Natural killer cell (primary cell): Measurements from ENCODE around the gene IPO13. TPM values are rescaled to one million over a fixed set of nuclear protein-coding genes. Genes with fewer than 3 reads are reported as not detected.
A peak's percentile ranks its signal among the peaks of the same experiment; 100 is the strongest.

Source experiments
- ATAC-seq, 3 donors: fragments of 150-1000 bp in 2 of 3; fragments of 200-7000 bp in 1 of 3; cut with Tn5 transposase; 1 replicate in 1 of 3; 2 replicates in 2 of 3; pipeline ENCODE4 v1.10.0; 2021; ENCODE audit warnings: mild to moderate bottlenecking in 2 of 3, moderate library complexity in 2 of 3
- DNase-seq, 2 donors: peaks; one replicate each; pipeline versions ENCODE4 v3.0.0 to v3.0.0-alpha.2; 2013 to 2021; ENCODE audit warnings: mixed read lengths in 1 of 2
- H3K27ac ChIP-seq: one replicate; pipeline ENCODE4 v1.5.1; 2013; ENCODE audit warnings: mild to moderate bottlenecking, low read length
- H3K27me3 ChIP-seq: one replicate; pipeline ENCODE4 v1.6.1; 2013; ENCODE audit warnings: low read length; ENCODE audit not compliant: control insufficient read depth, insufficient read depth
- H3K36me3 ChIP-seq: one replicate; pipeline ENCODE4 v1.6.1; 2013; ENCODE audit warnings: low read length; ENCODE audit not compliant: control insufficient read depth, insufficient read depth
- H3K4me1 ChIP-seq: one replicate; pipeline ENCODE4 v1.6.1; 2013; ENCODE audit warnings: low read length; ENCODE audit not compliant: control insufficient read depth, insufficient read depth
- H3K4me3 ChIP-seq: one replicate; pipeline ENCODE4 v1.5.1; 2013; ENCODE audit warnings: low read length
- H3K9me3 ChIP-seq: one replicate; pipeline ENCODE4 v1.6.1; 2013; ENCODE audit warnings: low read length; ENCODE audit not compliant: control insufficient read depth, insufficient read depth
- H3K27ac Mint-ChIP-seq, 2 donors: one replicate each; pipeline ENCODE4 v1.8.0; 2022; ENCODE audit warnings: mild to moderate bottlenecking in 2 of 2, mixed read lengths in 2 of 2, moderate library complexity in 1 of 2
- H3K27me3 Mint-ChIP-seq, 2 donors: one replicate each; pipeline ENCODE4 v1.8.0; 2022; ENCODE audit warnings: low read depth in 2 of 2, mixed read lengths in 2 of 2
- H3K36me3 Mint-ChIP-seq: one replicate; pipeline ENCODE4 v1.8.0; 2022; ENCODE audit warnings: mixed read lengths
- H3K4me1 Mint-ChIP-seq, 2 donors: one replicate each; pipeline ENCODE4 v1.8.0; 2022; ENCODE audit warnings: mixed read lengths in 2 of 2
- H3K4me3 Mint-ChIP-seq: one replicate; pipeline ENCODE4 v1.8.0; 2022; ENCODE audit warnings: mild to moderate bottlenecking, moderate library complexity, mixed read lengths
- H3K9me3 Mint-ChIP-seq, 2 donors: one replicate each; pipeline ENCODE4 v1.8.0; 2022; ENCODE audit warnings: mixed read lengths in 2 of 2
- WGBS: methylation state at CpG from one replicate; pipeline ENCODE4 v1.1.7; 2013; ENCODE audit warnings: missing lambda C conversion rate; ENCODE audit not compliant: insufficient coverage; 5-methylcytosine and 5-hydroxymethylcytosine counted together
- intact Hi-C: fragments of 100-400 bp; cut with micrococcal nuclease; formaldehyde crosslinking; loops from one replicate; pipeline ENCODE4 v1.14.2; 2022
- total RNA-seq, 4 donors: library from RNA; stranded (reverse); fragments of 120-200 nt in 1 of 4; gene quantifications; one replicate each; pipeline versions ENCODE4 v1.2.3 to v1.2.4, GENCODE V29; 2013 to 2022
- TF ChIP-seq, protein P1 (sequence below): fragments of 200-600 bp; IDR thresholded peaks from one replicate; pipeline ENCODE4 v1.8.0; 2022; ENCODE audit warnings: antibody characterized with exemption

The IPO13 gene
- total RNA-seq, 3 donors from 2014 or later (not counting 1 experiment from before 2014, with no cell fraction given): 18.1 to 22.7 (median 18.4) TPM

DNA sequence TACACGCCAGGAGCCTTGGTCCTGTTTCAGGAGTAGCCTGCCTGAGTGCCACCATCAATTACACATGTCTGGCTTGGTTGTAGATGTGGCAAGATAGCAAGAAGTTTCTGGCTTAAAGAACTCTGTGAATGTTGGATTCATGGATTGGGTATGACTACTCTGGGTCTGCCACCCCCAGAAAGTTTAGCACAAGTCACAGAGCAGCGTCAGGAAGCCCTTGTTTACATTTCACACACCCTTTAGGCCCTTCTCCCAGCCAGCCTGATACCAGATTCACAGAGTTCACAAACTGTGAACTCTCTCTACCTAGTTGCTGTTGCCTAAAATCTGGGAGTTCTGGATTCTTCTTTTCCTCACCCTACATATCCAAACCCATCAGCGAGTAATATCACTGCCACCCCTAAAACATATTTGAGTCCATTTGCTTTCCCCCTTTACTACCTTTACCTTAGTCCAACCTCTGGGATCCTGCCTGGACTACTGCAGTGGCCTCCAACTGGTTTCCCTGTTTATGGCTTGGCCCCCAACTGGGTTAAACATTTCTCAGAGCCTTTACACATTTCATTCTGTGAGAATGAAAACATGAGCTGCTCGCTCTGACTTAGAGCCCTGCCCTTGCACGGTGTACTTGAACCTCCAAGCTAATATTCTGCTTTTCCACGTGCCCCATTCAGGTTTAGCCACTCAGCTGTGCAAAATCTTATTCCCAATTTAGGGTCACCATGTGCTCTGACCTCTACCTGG lies 40.6 kb downstream of the IPO13 start:
- no peak overlapping the region for H3K27ac Mint-ChIP-seq
- H3K4me3 ChIP-seq: no peak overlapping the region
- peaks cover 15% of the 10 kb centered on the region for H3K4me1 ChIP-seq

DNA sequence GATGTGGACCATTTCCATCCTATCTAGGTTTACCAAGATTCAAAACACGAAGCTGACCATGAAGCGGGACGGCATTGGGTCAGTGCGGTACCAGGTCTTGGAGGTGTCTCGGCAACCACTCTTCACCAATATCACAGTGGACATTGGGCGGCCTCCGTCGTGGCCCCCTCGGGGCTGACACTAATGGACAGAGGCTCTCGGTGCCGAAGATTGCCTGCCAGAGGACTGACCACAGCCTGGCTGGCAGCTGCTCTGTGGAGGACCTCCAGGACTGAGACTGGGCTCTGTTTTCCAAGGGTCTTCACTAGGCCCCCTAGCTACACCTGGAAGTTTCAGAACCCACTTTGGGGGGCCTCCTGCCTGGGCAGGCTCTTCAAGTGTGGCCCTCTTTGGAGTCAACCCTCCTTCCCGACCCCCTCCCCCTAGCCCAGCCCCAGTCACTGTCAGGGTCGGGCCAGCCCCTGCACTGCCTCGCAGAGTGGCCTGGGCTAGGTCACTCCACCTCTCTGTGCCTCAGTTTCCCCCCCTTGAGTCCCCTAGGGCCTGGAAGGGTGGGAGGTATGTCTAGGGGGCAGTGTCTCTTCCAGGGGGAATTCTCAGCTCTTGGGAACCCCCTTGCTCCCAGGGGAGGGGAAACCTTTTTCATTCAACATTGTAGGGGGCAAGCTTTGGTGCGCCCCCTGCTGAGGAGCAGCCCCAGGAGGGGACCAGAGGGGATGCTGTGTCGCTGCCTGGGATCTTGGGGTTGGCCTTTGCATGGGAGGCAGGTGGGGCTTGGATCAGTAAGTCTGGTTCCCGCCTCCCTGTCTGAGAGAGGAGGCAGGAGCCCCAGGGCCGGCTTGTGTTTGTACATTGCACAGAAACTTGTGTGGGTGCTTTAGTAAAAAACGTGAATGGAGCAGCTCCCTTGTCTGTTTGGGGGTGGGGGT lies 43.8 kb downstream of the IPO13 start:
- Histone ChIP-seq H3K27me3 (no peaks in the 10 kb centered on the region), H3K4me1 (peaks cover 16% of the 10 kb centered on the region), H3K9me3 (no peaks in the 10 kb centered on the region), H3K27ac (no peak overlapping the region), H3K4me3 (peak overlapping the region; percentile 74), H3K36me3 (no peaks in the 10 kb centered on the region)
- Mint-ChIP-seq H3K27ac (peak overlapping the region in 1 of 2 donors; percentile 37), H3K9me3 (no peaks in the 10 kb centered on the region), H3K4me3 (peak overlapping the region; percentile 93), H3K27me3 (no peaks in the 10 kb centered on the region), H3K36me3 (no peaks in the 10 kb centered on the region), H3K4me1 (peaks cover 4 to 19% of the 10 kb centered on the region in 2 donors)
- ATAC-seq (no peak), DNase-seq (no peak)
- WGBS: 76% methylated on average over 18 of the region's 19 CpGs
- intact Hi-C loops: loop anchor here (1.0 kb wide), 2 partner anchors 16 to 40 kb away; partner anchors contain the start of gene ATP6V0B
- TF ChIP-seq, protein P1, sequence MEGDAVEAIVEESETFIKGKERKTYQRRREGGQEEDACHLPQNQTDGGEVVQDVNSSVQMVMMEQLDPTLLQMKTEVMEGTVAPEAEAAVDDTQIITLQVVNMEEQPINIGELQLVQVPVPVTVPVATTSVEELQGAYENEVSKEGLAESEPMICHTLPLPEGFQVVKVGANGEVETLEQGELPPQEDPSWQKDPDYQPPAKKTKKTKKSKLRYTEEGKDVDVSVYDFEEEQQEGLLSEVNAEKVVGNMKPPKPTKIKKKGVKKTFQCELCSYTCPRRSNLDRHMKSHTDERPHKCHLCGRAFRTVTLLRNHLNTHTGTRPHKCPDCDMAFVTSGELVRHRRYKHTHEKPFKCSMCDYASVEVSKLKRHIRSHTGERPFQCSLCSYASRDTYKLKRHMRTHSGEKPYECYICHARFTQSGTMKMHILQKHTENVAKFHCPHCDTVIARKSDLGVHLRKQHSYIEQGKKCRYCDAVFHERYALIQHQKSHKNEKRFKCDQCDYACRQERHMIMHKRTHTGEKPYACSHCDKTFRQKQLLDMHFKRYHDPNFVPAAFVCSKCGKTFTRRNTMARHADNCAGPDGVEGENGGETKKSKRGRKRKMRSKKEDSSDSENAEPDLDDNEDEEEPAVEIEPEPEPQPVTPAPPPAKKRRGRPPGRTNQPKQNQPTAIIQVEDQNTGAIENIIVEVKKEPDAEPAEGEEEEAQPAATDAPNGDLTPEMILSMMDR: no peak

More for the DNA sequence above, 40.6 kb downstream of the IPO13 start:
- intact Hi-C loops: no loop called here
- Histone ChIP-seq H3K27ac (no peak overlapping the region), H3K36me3 (no peaks in the 10 kb centered on the region), H3K9me3 (no peaks in the 10 kb centered on the region), H3K27me3 (no peaks in the 10 kb centered on the region)
- Mint-ChIP-seq H3K4me3 (no peak overlapping the region), H3K4me1 (peaks cover 3 to 25% of the 10 kb centered on the region in 2 donors), H3K9me3 (no peaks in the 10 kb centered on the region), H3K36me3 (no peaks in the 10 kb centered on the region), H3K27me3 (no peaks in the 10 kb centered on the region)
- WGBS: 93% methylated on average over 6 of the region's 6 CpGs
- no peak for DNase-seq
- TF ChIP-seq, protein P1: no peak
- ATAC-seq: no peak

DNA sequence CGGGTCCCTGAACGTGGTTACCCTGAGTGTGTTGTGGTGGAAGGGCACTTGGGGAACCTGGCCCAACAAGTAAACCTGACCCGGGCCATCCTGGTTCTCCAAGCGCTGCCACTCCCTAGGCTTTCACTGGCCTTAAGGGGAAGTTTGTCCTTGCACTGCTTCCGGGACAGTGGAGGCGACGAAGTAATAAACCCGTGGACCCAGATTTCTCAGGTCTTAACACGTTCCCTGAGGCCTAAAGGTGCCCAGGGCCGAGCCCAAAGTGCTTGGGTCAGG lies 44.4 kb downstream of the IPO13 start:
- Mint-ChIP-seq H3K27ac (peak overlapping the region; percentile 37 to 93), H3K4me1 (peaks cover 4 to 19% of the 10 kb centered on the region in 2 donors), H3K4me3 (peak overlapping the region; percentile 93), H3K9me3 (no peaks in the 10 kb centered on the region), H3K36me3 (no peaks in the 10 kb centered on the region), H3K27me3 (no peaks in the 10 kb centered on the region)
- no peak for DNase-seq
- intact Hi-C loops: loop anchor here (1.0 kb wide), 2 partner anchors 17 to 39 kb away; partner anchors contain the start of gene ATP6V0B
- peaks cover 16% of the 10 kb centered on the region for H3K4me1 ChIP-seq
- peak overlapping the region; percentile 41 for H3K27ac ChIP-seq
- H3K4me3 ChIP-seq: peak overlapping the region; percentile 74
- TF ChIP-seq, protein P1: no peak
- 2% methylated on average over 10 of the region's 10 CpGs for WGBS
- H3K9me3 ChIP-seq: no peaks in the 10 kb centered on the region
- no peaks in the 10 kb centered on the region for H3K36me3 ChIP-seq
- no peak for ATAC-seq
- H3K27me3 ChIP-seq: no peaks in the 10 kb centered on the region
